ENCODE data around the gene PFKFB4.
"Not testable (repeated sequence)": the region's sequence is repeated elsewhere in the genome, so short reads cannot be mapped to it uniquely, and the experiment has no call there.

PFKFB4 gene

DNA sequence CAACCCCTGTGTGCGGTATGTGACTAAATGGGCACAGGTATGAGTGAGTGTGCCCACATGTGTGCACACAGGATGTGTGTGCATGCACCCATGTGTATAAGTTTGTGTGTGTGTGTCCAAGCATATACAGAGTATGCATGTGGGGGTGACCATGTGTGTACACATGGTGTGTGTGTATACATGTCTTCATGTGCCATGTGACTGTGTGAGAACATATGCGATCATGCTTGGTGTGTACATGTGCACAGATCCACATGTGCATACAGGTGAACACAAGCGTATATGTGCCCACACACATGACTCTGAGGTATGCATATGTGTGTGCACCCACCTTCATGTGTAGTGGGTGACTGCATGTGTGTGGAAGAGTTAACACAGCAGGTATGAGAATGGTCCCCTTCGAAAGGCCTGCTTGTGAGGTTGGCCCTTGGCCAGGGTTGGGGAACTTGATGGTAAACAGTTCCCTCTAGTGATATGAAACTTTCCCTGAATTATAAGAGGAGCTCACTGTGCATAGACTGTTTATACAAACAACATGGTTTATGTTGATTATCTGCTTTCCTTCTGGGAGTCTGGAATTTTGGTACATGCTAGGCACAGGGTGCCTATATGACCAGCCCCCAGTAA, 10.3 kb downstream of the PFKFB4 start:
- H3K27me3 ChIP-seq (ENCODE audit: control insufficient read depth, insufficient read depth, low read length), result no peaks in the 10 kb centered on the region
- H3K4me1 ChIP-seq (ENCODE audit: control insufficient read depth, insufficient read depth, low read length), result no peaks in the 10 kb centered on the region
- H3K4me3 ChIP-seq (ENCODE audit: low read depth, low read length), result no peak overlapping the region
- H3K9ac ChIP-seq (ENCODE audit: low read depth, low read length), result no peak overlapping the region
- H3K9me3 ChIP-seq (ENCODE audit: control insufficient read depth, insufficient read depth, low read length), result no peaks in the 10 kb centered on the region
- H3K27ac ChIP-seq (ENCODE audit: low read depth, low read length), result no peak overlapping the region
- H3K36me3 ChIP-seq (ENCODE audit: control insufficient read depth, insufficient read depth, low read length), result peaks cover 44% of the 10 kb centered on the region

DNA sequence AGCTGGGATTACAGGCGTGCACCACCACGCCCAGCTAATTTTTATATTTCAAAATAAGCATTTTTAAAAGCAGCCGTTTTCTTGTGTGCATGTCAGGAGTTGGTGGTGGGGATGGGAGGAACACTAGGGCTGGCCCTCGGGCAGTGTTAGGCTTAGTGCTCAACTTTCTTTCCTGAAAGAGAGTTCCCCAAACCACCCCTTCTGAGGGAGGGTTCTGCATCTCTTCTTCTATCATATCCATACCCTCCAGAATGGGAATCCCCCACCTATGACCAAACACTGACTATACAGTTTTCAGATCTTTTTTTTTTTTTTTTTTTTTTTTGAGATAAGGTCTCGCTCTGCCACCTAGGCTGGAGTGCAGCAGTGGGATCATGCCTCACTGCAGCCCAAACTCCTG, 12.5 kb downstream of the PFKFB4 start:
- Histone ChIP-seq H3K9ac (ENCODE audit: low read depth, low read length) (no peak overlapping the region), H3K4me3 (ENCODE audit: low read depth, low read length) (no peak overlapping the region), H3K27ac (ENCODE audit: low read depth, low read length) (no peak overlapping the region), H3K4me1 (ENCODE audit: control insufficient read depth, insufficient read depth, low read length) (no peaks in the 10 kb centered on the region), H3K27me3 (ENCODE audit: control insufficient read depth, insufficient read depth, low read length) (no peaks in the 10 kb centered on the region), H3K9me3 (ENCODE audit: control insufficient read depth, insufficient read depth, low read length) (no peaks in the 10 kb centered on the region), H3K36me3 (ENCODE audit: control insufficient read depth, insufficient read depth, low read length) (peaks cover 46% of the 10 kb centered on the region)

DNA sequence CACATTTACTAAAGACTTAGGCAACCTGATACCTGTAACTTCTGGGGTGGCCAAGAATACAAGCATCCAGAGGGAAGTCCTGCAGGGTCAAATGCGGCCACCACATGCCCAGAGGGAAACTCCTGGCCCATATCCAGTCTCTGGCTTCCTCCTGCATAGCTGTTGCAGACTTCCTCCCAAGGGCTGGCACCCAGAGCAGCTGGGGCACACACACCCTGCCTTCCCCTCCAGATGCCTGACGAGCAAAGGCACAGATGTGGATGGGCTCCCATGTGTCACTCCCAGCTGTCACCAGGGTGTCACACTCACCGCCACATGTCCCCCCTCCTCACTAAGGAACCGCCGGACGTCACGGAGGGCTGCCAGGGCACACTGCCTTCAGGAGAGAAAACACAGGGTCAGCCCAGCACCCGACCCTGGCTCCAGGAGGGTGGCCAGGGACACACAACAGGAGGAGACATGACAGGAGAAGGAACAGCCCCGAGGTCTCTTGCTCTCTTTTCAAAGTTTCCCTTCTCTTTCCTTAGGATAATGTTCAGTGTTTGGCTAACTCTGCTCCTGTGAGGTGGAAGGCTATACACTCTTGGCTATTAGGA, 13.2 kb downstream of the PFKFB4 start:
- no peak overlapping the region for H3K4me3 ChIP-seq (ENCODE audit: low read depth, low read length)
- peaks cover 51% of the 10 kb centered on the region for H3K36me3 ChIP-seq (ENCODE audit: control insufficient read depth, insufficient read depth, low read length)
- H3K27ac ChIP-seq (ENCODE audit: low read depth, low read length), result no peak overlapping the region
- no peaks in the 10 kb centered on the region for H3K27me3 ChIP-seq (ENCODE audit: control insufficient read depth, insufficient read depth, low read length)
- no peaks in the 10 kb centered on the region for H3K4me1 ChIP-seq (ENCODE audit: control insufficient read depth, insufficient read depth, low read length)
- H3K9ac ChIP-seq (ENCODE audit: low read depth, low read length), result no peak overlapping the region
- H3K9me3 ChIP-seq (ENCODE audit: control insufficient read depth, insufficient read depth, low read length), result no peaks in the 10 kb centered on the region

- Histone ChIP-seq H3K9me3 (ENCODE audit: control insufficient read depth, insufficient read depth, low read length) (no peaks in the 10 kb centered on the region), H3K4me3 (ENCODE audit: low read depth, low read length) (no peak overlapping the region), H3K9ac (ENCODE audit: low read depth, low read length) (no peak overlapping the region), H3K36me3 (ENCODE audit: control insufficient read depth, insufficient read depth, low read length) (peaks cover 62% of the 10 kb centered on the region), H3K4me1 (ENCODE audit: control insufficient read depth, insufficient read depth, low read length) (no peaks in the 10 kb centered on the region), H3K27ac (ENCODE audit: low read depth, low read length) (no peak overlapping the region), H3K27me3 (ENCODE audit: control insufficient read depth, insufficient read depth, low read length) (no peaks in the 10 kb centered on the region)
Measured at GRCh38 chr3:48538451-48538850, 18.2 kb downstream of the PFKFB4 start.

- Histone ChIP-seq H3K9ac (ENCODE audit: low read depth, low read length) (no peak overlapping the region), H3K27ac (ENCODE audit: low read depth, low read length) (no peak overlapping the region), H3K4me1 (ENCODE audit: control insufficient read depth, insufficient read depth, low read length) (no peaks in the 10 kb centered on the region), H3K4me3 (ENCODE audit: low read depth, low read length) (no peak overlapping the region), H3K9me3 (ENCODE audit: control insufficient read depth, insufficient read depth, low read length) (no peaks in the 10 kb centered on the region), H3K36me3 (ENCODE audit: control insufficient read depth, insufficient read depth, low read length) (peaks cover 60% of the 10 kb centered on the region), H3K27me3 (ENCODE audit: control insufficient read depth, insufficient read depth, low read length) (no peaks in the 10 kb centered on the region)
Measured at GRCh38 chr3:48536785-48537184, 19.8 kb downstream of the PFKFB4 start.

GRCh38 chr3:48536116-48536515, 20.5 kb downstream of the PFKFB4 start:
- Histone ChIP-seq H3K27me3 (ENCODE audit: control insufficient read depth, insufficient read depth, low read length) (no peaks in the 10 kb centered on the region), H3K4me1 (ENCODE audit: control insufficient read depth, insufficient read depth, low read length) (no peaks in the 10 kb centered on the region), H3K9me3 (ENCODE audit: control insufficient read depth, insufficient read depth, low read length) (no peaks in the 10 kb centered on the region), H3K9ac (ENCODE audit: low read depth, low read length) (no peak overlapping the region), H3K4me3 (ENCODE audit: low read depth, low read length) (no peak overlapping the region), H3K27ac (ENCODE audit: low read depth, low read length) (no peak overlapping the region), H3K36me3 (ENCODE audit: control insufficient read depth, insufficient read depth, low read length) (peaks cover 64% of the 10 kb centered on the region)

GRCh38 chr3:48535578-48535977, 21.0 kb downstream of the PFKFB4 start:
- Histone ChIP-seq H3K9me3 (ENCODE audit: control insufficient read depth, insufficient read depth, low read length) (no peaks in the 10 kb centered on the region), H3K4me1 (ENCODE audit: control insufficient read depth, insufficient read depth, low read length) (no peaks in the 10 kb centered on the region), H3K27ac (ENCODE audit: low read depth, low read length) (no peak overlapping the region), H3K4me3 (ENCODE audit: low read depth, low read length) (no peak overlapping the region), H3K36me3 (ENCODE audit: control insufficient read depth, insufficient read depth, low read length) (peaks cover 64% of the 10 kb centered on the region), H3K27me3 (ENCODE audit: control insufficient read depth, insufficient read depth, low read length) (no peaks in the 10 kb centered on the region), H3K9ac (ENCODE audit: low read depth, low read length) (no peak overlapping the region)

GRCh38 chr3:48532977-48533337, 23.6 kb downstream of the PFKFB4 start:
- H3K9ac ChIP-seq (ENCODE audit: low read depth, low read length), result no peak overlapping the region
- H3K4me1 ChIP-seq (ENCODE audit: control insufficient read depth, insufficient read depth, low read length), result no peaks in the 10 kb centered on the region
- H3K27ac ChIP-seq (ENCODE audit: low read depth, low read length), result no peak overlapping the region
- peaks cover 58% of the 10 kb centered on the region for H3K36me3 ChIP-seq (ENCODE audit: control insufficient read depth, insufficient read depth, low read length)
- no peaks in the 10 kb centered on the region for H3K27me3 ChIP-seq (ENCODE audit: control insufficient read depth, insufficient read depth, low read length)
- no peak overlapping the region for H3K4me3 ChIP-seq (ENCODE audit: low read depth, low read length)
- H3K9me3 ChIP-seq (ENCODE audit: control insufficient read depth, insufficient read depth, low read length), result no peaks in the 10 kb centered on the region

- H3K4me1 ChIP-seq (ENCODE audit: control insufficient read depth, insufficient read depth, low read length), result no peaks in the 10 kb centered on the region
Measured at GRCh38 chr3:48532271-48532976, 24.2 kb downstream of the PFKFB4 start.

DNA sequence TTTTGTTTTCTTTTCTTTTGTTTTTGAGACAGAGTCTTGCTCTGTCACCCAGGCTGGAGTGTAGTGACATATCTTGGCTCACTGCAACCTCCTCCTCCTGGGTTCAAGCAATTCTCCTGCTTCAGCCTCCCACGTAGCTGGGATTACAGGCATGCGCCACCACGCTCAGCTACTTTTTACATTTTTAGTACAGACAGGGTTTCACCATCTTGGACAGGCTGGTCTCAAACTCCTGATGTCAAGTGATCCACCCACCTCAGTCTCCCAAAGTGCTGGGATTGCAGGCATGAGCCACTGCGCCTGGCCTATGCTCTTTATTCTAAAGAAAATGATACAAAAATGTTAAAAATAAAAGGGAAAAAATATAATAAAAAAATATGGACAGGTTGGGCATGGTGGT, 25.9 kb downstream of the PFKFB4 start:
- not testable (repeated sequence) for H3K9ac ChIP-seq (ENCODE audit: low read depth, low read length); H3K9me3 ChIP-seq (ENCODE audit: control insufficient read depth, insufficient read depth, low read length); H3K4me1 ChIP-seq (ENCODE audit: control insufficient read depth, insufficient read depth, low read length); H3K27ac ChIP-seq (ENCODE audit: low read depth, low read length); H3K27me3 ChIP-seq (ENCODE audit: control insufficient read depth, insufficient read depth, low read length); H3K4me3 ChIP-seq (ENCODE audit: low read depth, low read length)
- peaks cover 44% of the 10 kb centered on the region for H3K36me3 ChIP-seq (ENCODE audit: control insufficient read depth, insufficient read depth, low read length)

More at GRCh38 chr3:48532271-48532976, 24.2 kb downstream of the PFKFB4 start:
- Histone ChIP-seq H3K4me3 (ENCODE audit: low read depth, low read length) (no peak overlapping the region), H3K27ac (ENCODE audit: low read depth, low read length) (no peak overlapping the region), H3K36me3 (ENCODE audit: control insufficient read depth, insufficient read depth, low read length) (peaks cover 55% of the 10 kb centered on the region), H3K9me3 (ENCODE audit: control insufficient read depth, insufficient read depth, low read length) (no peaks in the 10 kb centered on the region), H3K27me3 (ENCODE audit: control insufficient read depth, insufficient read depth, low read length) (no peaks in the 10 kb centered on the region), H3K9ac (ENCODE audit: low read depth, low read length) (no peak overlapping the region)

GRCh38 chr3:48528754-48529153, 27.8 kb downstream of the PFKFB4 start:
- H3K9me3 ChIP-seq (ENCODE audit: control insufficient read depth, insufficient read depth, low read length), result no peaks in the 10 kb centered on the region
- no peaks in the 10 kb centered on the region for H3K4me1 ChIP-seq (ENCODE audit: control insufficient read depth, insufficient read depth, low read length)
- no peak overlapping the region for H3K9ac ChIP-seq (ENCODE audit: low read depth, low read length)
- no peak overlapping the region for H3K4me3 ChIP-seq (ENCODE audit: low read depth, low read length)
- no peak overlapping the region for H3K27ac ChIP-seq (ENCODE audit: low read depth, low read length)
- peaks cover 42% of the 10 kb centered on the region for H3K36me3 ChIP-seq (ENCODE audit: control insufficient read depth, insufficient read depth, low read length)
- no peaks in the 10 kb centered on the region for H3K27me3 ChIP-seq (ENCODE audit: control insufficient read depth, insufficient read depth, low read length)

Data from HUES48 (cell line).